ENCODE data around the gene GPR31. TPM values are rescaled to one million over a fixed set of nuclear protein-coding genes. Genes with fewer than 3 reads are reported as not detected.

GPR31 gene
- total and polyA plus RNA-seq, 8 donors = 0.08 TPM; not detected in 7

- H3K27me3 ChIP-seq = no peaks in the 10 kb centered on the region
- DNase-seq = no peak
- H3K27ac ChIP-seq = no peak within 1 kb of the TSS
- intact Hi-C loops (cut with DNase I) = no loop called here
- H3K9me3 ChIP-seq = no peaks in the 10 kb centered on the region
- no peak within 1 kb of the TSS for H3K4me3 ChIP-seq
- no peaks in the 10 kb centered on the region for H3K36me3 ChIP-seq
- ATAC-seq = no peak
- no peak for TF ChIP-seq CTCF (IDR thresholded peaks at IDR 0.05)
- no peaks in the 10 kb centered on the region for H3K4me1 ChIP-seq
These were observed 34.7 kb downstream of the GPR31 start, which contains the start of gene CCR6 for GRCh38 chr6:167122827-167123657. Gene CCR6, plus strand, starts transcription at chr6:167123096. Its CDS starts 13,039 bp downstream, at chr6:167136135.

- H3K9me3 ChIP-seq = no peaks in the 10 kb centered on the region
- no peaks in the 10 kb centered on the region for H3K27me3 ChIP-seq
- TF ChIP-seq CTCF (IDR thresholded peaks at IDR 0.05) = no peak
- intact Hi-C loops (cut with DNase I) = no loop called here
- no peak overlapping the region for H3K27ac ChIP-seq
- H3K4me1 ChIP-seq = no peaks in the 10 kb centered on the region
- H3K36me3 ChIP-seq = no peaks in the 10 kb centered on the region
- DNase-seq (no peak), ATAC-seq (no peak)
- no peak overlapping the region for H3K4me3 ChIP-seq
These were observed 35.5 kb downstream of the GPR31 start for GRCh38 chr6:167122041-167122826.

GRCh38 chr6:167121335-167121841, 36.4 kb downstream of the GPR31 start:
- intact Hi-C loops (cut with DNase I) = no loop called here
- no peak for TF ChIP-seq CTCF (IDR thresholded peaks at IDR 0.05)
- H3K27ac ChIP-seq = no peak overlapping the region

GRCh38 chr6:167120583-167120903, 37.2 kb downstream of the GPR31 start:
- no peaks in the 10 kb centered on the region for H3K9me3 ChIP-seq
- no peaks in the 10 kb centered on the region for H3K4me1 ChIP-seq
- H3K27me3 ChIP-seq = peaks cover 0 to 14% of the 10 kb centered on the region in 2 donors
- H3K36me3 ChIP-seq = no peaks in the 10 kb centered on the region
- DNase-seq (no peak), ATAC-seq (no peak)
- H3K4me3 ChIP-seq = no peak overlapping the region
- H3K27ac ChIP-seq = no peak overlapping the region
- no peak for TF ChIP-seq CTCF (IDR thresholded peaks at IDR 0.05)
- intact Hi-C loops (cut with DNase I) = no loop called here

More at GRCh38 chr6:167121335-167121841, 36.4 kb downstream of the GPR31 start:
- no peaks in the 10 kb centered on the region for H3K36me3 ChIP-seq
- no peak for ATAC-seq
- H3K4me1 ChIP-seq = no peaks in the 10 kb centered on the region
- peaks cover 0 to 8% of the 10 kb centered on the region in 2 donors for H3K27me3 ChIP-seq
- DNase-seq = no peak
- H3K9me3 ChIP-seq = no peaks in the 10 kb centered on the region
- H3K4me3 ChIP-seq = no peak overlapping the region

Measured in left lung (tissue), 10 donors.